Endothelial cell (in vitro differentiated cells): ENCODE measurements around the gene UBE2U. TPM values are rescaled to one million over a fixed set of nuclear protein-coding genes. Genes with fewer than 3 reads are reported as not detected.

Source experiments
- DNase-seq: peaks from one replicate; pipeline ENCODE4 v3.0.0; 2021; ENCODE audit warnings: low spot score
- H3K27ac Mint-ChIP-seq: one replicate; pipeline ENCODE4 v1.8.0; 2021; ENCODE audit warnings: mixed read lengths, inconsistent platforms; ENCODE audit not compliant: unreplicated experiment
- H3K27me3 Mint-ChIP-seq: one replicate; pipeline ENCODE4 v1.8.0; 2021; ENCODE audit warnings: mild to moderate bottlenecking, moderate library complexity, mixed read lengths, inconsistent platforms; ENCODE audit not compliant: unreplicated experiment
- H3K36me3 Mint-ChIP-seq: one replicate; pipeline ENCODE4 v1.8.0; 2021; ENCODE audit warnings: mild to moderate bottlenecking, low read depth, mixed read lengths, inconsistent platforms; ENCODE audit not compliant: unreplicated experiment
- H3K4me1 Mint-ChIP-seq: one replicate; pipeline ENCODE4 v1.8.0; 2021; ENCODE audit warnings: mild to moderate bottlenecking, mixed read lengths, inconsistent platforms; ENCODE audit not compliant: unreplicated experiment
- H3K4me3 Mint-ChIP-seq: one replicate; pipeline ENCODE4 v1.8.0; 2021; ENCODE audit warnings: mild to moderate bottlenecking, mixed read lengths, inconsistent platforms; ENCODE audit not compliant: unreplicated experiment
- H3K9me3 Mint-ChIP-seq: one replicate; pipeline ENCODE4 v1.8.0; 2021; ENCODE audit warnings: mixed read lengths, inconsistent platforms; ENCODE audit not compliant: unreplicated experiment
- total RNA-seq: library from RNA; stranded (reverse); fragmentation: NEBNext Ultra II Directional; extraction: Animal tissue kit (Norgen Biotek cat#: 25700); gene quantifications from one replicate; pipeline ENCODE4 v1.2.1, GENCODE V29; 2021; ENCODE audit not compliant: unreplicated experiment
- TF ChIP-seq, protein P1 (sequence below): fragments of 200-600 bp; sonication (generic); IDR thresholded peaks from one replicate; pipeline ENCODE4 v1.5.0; 2021; ENCODE audit warnings: antibody characterized with exemption; ENCODE audit not compliant: unreplicated experiment

UBE2U gene
- total RNA-seq, 1 donor from 2014 or later: not detected

DNA sequence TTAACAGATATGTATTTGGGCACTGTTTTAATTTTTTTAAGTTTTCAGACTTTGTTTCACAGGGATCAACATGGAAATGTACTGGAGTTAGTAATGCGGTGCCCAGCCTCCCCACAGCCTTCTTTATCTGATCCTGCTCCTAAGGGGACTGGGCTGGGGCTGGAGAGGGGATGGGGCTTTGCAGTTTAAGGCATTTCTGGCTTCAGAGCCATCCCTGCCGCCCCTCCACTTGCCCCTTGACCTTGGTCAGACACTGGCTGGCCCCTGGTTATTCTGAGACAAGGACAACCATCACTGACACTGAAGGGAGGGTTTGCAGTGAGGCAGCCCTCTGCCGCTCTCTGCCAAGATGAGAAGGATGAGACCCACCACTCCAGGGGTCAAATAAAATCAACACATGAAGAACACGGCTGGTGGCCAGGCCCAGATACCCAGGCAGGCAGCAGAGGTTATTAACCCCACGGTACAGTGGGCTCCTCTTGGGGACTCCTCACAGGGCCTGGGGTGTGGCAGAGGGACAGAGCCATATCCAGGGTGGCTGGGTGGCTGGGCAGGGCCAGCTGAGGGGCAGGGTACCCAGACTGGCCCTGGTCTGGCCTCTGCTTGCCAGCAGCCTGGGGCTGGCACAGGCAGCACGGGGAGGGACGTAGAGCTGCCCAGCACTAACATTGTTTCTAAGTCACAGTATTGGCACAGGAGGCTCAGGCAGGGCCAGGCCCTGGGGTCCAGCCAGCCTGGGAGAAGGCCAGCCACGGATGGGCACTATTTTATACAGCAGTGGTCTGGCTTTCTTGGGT lies 7.2 kb upstream of the UBE2U start:
- Mint-ChIP-seq H3K9me3 (no peaks in the 10 kb centered on the region), H3K4me3 (no peak overlapping the region), H3K27me3 (no peaks in the 10 kb centered on the region), H3K4me1 (no peaks in the 10 kb centered on the region), H3K27ac (no peak overlapping the region), H3K36me3 (peaks cover 3% of the 10 kb centered on the region)
- TF ChIP-seq, protein P1, sequence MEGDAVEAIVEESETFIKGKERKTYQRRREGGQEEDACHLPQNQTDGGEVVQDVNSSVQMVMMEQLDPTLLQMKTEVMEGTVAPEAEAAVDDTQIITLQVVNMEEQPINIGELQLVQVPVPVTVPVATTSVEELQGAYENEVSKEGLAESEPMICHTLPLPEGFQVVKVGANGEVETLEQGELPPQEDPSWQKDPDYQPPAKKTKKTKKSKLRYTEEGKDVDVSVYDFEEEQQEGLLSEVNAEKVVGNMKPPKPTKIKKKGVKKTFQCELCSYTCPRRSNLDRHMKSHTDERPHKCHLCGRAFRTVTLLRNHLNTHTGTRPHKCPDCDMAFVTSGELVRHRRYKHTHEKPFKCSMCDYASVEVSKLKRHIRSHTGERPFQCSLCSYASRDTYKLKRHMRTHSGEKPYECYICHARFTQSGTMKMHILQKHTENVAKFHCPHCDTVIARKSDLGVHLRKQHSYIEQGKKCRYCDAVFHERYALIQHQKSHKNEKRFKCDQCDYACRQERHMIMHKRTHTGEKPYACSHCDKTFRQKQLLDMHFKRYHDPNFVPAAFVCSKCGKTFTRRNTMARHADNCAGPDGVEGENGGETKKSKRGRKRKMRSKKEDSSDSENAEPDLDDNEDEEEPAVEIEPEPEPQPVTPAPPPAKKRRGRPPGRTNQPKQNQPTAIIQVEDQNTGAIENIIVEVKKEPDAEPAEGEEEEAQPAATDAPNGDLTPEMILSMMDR: no peak
- no peak for DNase-seq

DNA sequence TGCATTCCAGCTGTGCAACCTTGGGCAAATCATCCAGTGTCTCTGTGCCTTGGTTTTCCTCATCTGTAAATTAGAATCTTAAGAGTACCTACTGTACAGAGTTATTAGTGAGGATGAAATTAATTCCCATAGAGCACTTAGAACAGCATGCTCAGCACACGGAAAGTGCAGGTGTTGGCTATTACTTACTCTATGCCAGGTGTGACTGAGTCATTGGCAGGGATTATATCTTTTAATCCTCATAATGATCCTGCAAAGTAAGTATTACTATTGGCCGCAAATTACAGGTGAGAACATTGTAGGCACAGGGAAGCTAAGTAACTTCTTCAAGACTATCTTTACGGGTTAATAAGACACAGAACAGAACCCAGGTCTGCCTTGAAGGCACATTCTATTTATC lies 6.3 kb upstream of the UBE2U start:
- Mint-ChIP-seq H3K27me3 (no peaks in the 10 kb centered on the region), H3K4me3 (no peak overlapping the region), H3K4me1 (no peaks in the 10 kb centered on the region), H3K9me3 (no peaks in the 10 kb centered on the region), H3K36me3 (peaks cover 3% of the 10 kb centered on the region), H3K27ac (no peak overlapping the region)
- no peak for DNase-seq
- TF ChIP-seq, protein P1: no peak

DNA sequence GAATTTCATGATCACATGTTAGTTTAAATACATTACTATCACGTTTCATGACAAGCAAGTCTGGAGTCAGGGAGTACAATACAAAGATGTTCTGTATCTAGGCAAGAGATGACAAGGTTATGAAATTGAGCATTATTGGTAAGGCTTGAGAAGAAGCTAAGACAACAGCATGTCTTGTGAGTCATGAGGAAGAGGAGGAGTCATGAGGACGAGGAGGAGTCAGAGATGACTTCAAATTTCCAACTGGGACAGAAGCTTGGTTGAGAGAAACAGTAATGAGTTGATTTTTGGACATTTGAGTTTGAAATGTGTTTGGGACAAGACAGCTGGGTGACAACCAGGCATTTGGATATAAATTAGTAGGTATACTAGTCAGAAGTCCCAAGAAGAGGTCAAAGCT lies 4.3 kb upstream of the UBE2U start:
- H3K27me3 Mint-ChIP-seq: peaks cover 1% of the 10 kb centered on the region
- H3K27ac Mint-ChIP-seq: no peak overlapping the region
- H3K36me3 Mint-ChIP-seq: peaks cover 3% of the 10 kb centered on the region
- TF ChIP-seq, protein P1: no peak
- no peak overlapping the region for H3K4me3 Mint-ChIP-seq
- DNase-seq: no peak
- no peaks in the 10 kb centered on the region for H3K4me1 Mint-ChIP-seq
- H3K9me3 Mint-ChIP-seq: no peaks in the 10 kb centered on the region

DNA sequence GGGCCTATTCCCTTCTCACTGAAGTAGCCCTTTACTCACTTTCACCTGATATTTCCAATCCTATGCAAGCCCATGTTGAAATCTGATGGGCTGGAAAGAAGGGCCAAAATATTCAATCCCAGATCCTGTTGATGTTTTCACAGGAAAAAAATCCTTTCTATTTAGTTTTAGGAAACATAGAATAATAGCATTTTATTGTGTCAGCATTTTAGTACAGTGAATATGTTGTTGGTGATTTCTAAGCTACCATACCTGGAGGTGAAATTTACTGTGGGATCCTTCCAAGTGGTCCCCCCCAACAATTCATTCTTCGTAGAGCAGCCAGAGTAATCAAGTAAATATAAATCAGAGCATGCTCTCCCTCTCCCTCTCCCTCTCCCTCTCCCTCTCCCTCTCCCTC lies 3.4 kb upstream of the UBE2U start:
- H3K4me1 Mint-ChIP-seq: no peaks in the 10 kb centered on the region
- peaks cover 3% of the 10 kb centered on the region for H3K36me3 Mint-ChIP-seq
- no peak for DNase-seq
- no peak overlapping the region for H3K27ac Mint-ChIP-seq
- H3K27me3 Mint-ChIP-seq: peaks cover 1% of the 10 kb centered on the region
- H3K9me3 Mint-ChIP-seq: no peaks in the 10 kb centered on the region
- H3K4me3 Mint-ChIP-seq: peak overlapping the region; percentile 59
- TF ChIP-seq, protein P1: no peak

DNA sequence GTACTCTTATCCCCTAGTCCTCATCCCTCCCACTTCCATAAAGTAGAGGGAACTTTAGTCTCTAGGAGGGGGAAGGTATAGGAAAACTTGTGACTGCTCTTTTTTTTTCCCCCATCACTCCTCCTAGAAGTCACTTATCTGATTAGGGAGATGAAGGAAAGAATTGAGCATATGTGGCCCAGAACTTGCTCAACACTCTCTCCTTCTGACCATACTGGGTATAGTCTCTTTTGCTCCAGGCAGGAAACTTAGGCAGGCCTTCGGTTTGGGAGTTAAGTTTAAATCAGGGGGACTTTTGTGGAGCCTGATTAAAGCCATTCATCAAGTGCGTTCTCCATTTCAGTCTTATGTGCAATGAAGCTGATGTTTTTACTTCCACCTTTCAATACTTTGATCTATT lies 5.8 kb downstream of the UBE2U start:
- TF ChIP-seq, protein P1: no peak
- no peak overlapping the region for H3K27ac Mint-ChIP-seq
- no peaks in the 10 kb centered on the region for H3K36me3 Mint-ChIP-seq
- H3K27me3 Mint-ChIP-seq: no peaks in the 10 kb centered on the region
- no peak for DNase-seq
- peaks cover 4% of the 10 kb centered on the region for H3K4me1 Mint-ChIP-seq
- no peaks in the 10 kb centered on the region for H3K9me3 Mint-ChIP-seq
- no peak overlapping the region for H3K4me3 Mint-ChIP-seq
